PC-9 (cell line): ENCODE measurements around the gene C12orf54. TPM values are rescaled to one million over a fixed set of nuclear protein-coding genes. Genes with fewer than 3 reads are reported as not detected.
"Not testable (repeated sequence)": the region's sequence is repeated elsewhere in the genome, so short reads cannot be mapped to it uniquely, and the experiment has no call there.

Experiments
- BruUV-seq: library from RNA; stranded (reverse); fragments of 400-500 nt; replicated peaks from 2 replicates; lab custom pipeline; 2021; lab: Mats Ljungman, UMichigan
- CTCF ChIA-PET: fragments of 300-600 bp; sonication (Branson Sonifier 250); formaldehyde crosslinking; loops from one replicate; lab custom pipeline; 2022; ENCODE audit warnings: antibody characterized with exemption; lab: Charles Lee
- POLR2A ChIA-PET: fragments of 300-600 bp; sonication (Branson Sonifier 250); formaldehyde crosslinking; loops from one replicate; lab custom pipeline; 2022; ENCODE audit warnings: antibody characterized with exemption; ENCODE audit not compliant: unreplicated experiment; lab: Charles Lee
- DNase-seq, 2 experiments: peaks; one replicate each; pipeline versions ENCODE4 v3.0.0 to v3.0.0-alpha.2; 2015 to 2022; ENCODE audit warnings: mixed read lengths in 1 of 2
- H2AFZ ChIP-seq: fragments of 200-600 bp; sonication (generic); 2 replicates; pipeline ENCODE4 v1.8.1; 2017; ENCODE audit warnings: antibody characterized with exemption
- H3F3A ChIP-seq: fragments of 200-600 bp; sonication (generic); 2 replicates; pipeline ENCODE4 v1.8.1; 2017; ENCODE audit warnings: antibody characterized with exemption, mild to moderate bottlenecking, low read depth; ENCODE audit not compliant: insufficient read depth
- H3K27ac ChIP-seq: fragments of 200-600 bp; sonication (generic); 2 replicates; pipeline ENCODE4 v1.6.1; 2016; ENCODE audit warnings: mixed run types
- H3K27me3 ChIP-seq: fragments of 200-600 bp; sonication (generic); 2 replicates; pipeline ENCODE4 v1.6.1; 2016; ENCODE audit warnings: low read depth, mixed run types; ENCODE audit not compliant: insufficient read depth
- H3K36me3 ChIP-seq: fragments of 200-600 bp; sonication (generic); 2 replicates; pipeline ENCODE4 v1.6.1; 2016; ENCODE audit warnings: low read depth, mixed run types
- H3K4me1 ChIP-seq: fragments of 200-600 bp; sonication (generic); replicated peaks from 2 replicates; pipeline ENCODE4 v1.6.1; 2016; ENCODE audit warnings: mixed run types; ENCODE audit not compliant: insufficient read depth
- H3K4me2 ChIP-seq: fragments of 200-600 bp; sonication (generic); 2 replicates; pipeline ENCODE4 v1.6.1; 2017; ENCODE audit warnings: mixed run types
- H3K4me3 ChIP-seq: fragments of 200-600 bp; sonication (generic); 2 replicates; pipeline ENCODE4 v1.6.1; 2016; ENCODE audit warnings: mixed run types
- H3K79me2 ChIP-seq: fragments of 200-600 bp; sonication (generic); 2 replicates; pipeline ENCODE4 v1.6.1; 2017; ENCODE audit warnings: low read depth, mixed run types
- H3K9me2 ChIP-seq: fragments of 200-600 bp; sonication (generic); 2 replicates; pipeline ENCODE4 v1.8.1; 2017; ENCODE audit warnings: mild to moderate bottlenecking; ENCODE audit not compliant: insufficient read depth
- H3K9me3 ChIP-seq: fragments of 200-600 bp; sonication (generic); 2 replicates; pipeline ENCODE4 v1.8.1; 2016; ENCODE audit warnings: low read depth; ENCODE audit not compliant: insufficient read depth
- H4K20me1 ChIP-seq: fragments of 200-600 bp; sonication (generic); 2 replicates; pipeline ENCODE4 v1.8.1; 2017; ENCODE audit not compliant: insufficient read depth
- EZH2 ChIP-seq: fragments of 200-600 bp; sonication (generic); IDR thresholded peaks from 2 replicates; pipeline ENCODE4 v1.8.0; 2017; ENCODE audit warnings: antibody characterized with exemption, low read depth
- intact Hi-C: fragments of 100-400 bp; cut with micrococcal nuclease; formaldehyde crosslinking; loops from one replicate; pipeline ENCODE4 v1.10.0; 2022; ENCODE audit not compliant: unreplicated experiment
- total RNA-seq: library from RNA; stranded (reverse); gene quantifications from 2 replicates; pipeline ENCODE4 v1.2.3, GENCODE V29; 2021
- TF ChIP-seq, protein P1 (sequence below): fragments of 200-600 bp; sonication (generic); conservative IDR thresholded peaks from 2 replicates; pipeline ENCODE4 v1.6.1; 2017; ENCODE audit warnings: mixed run types, antibody characterized with exemption, mild to moderate bottlenecking, moderate library complexity

The C12orf54 gene
- total RNA-seq, 1 experiment from 2014 or later: not detected

- CTCF ChIA-PET: no interaction called here
These were observed 9.2 kb upstream of the C12orf54 start for GRCh38 chr12:48473061-48473460.

DNA sequence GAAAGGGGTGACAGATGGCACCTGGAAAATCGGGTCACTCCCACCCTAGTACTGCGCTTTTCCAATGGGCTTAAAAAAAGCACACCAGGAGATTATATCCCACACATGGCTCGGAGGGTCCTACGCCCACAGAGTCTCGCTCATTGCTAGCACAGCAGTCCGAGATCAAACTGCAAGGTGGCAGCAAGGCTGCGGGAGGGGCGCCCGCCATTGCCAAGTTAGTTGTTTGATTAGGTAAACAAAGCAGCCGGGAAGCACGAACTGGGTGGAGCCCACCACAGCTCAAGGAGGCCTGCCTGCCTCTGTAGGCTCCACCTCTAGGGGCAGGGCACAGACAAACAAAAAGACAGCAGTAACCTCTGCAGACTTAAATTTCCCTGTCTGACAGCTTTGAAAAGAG, 7.8 kb upstream of the C12orf54 start:
- H3K79me2 ChIP-seq, CTCF ChIA-PET, H4K20me1 ChIP-seq, H3K9me2 ChIP-seq, BruUV-seq, H3K4me3 ChIP-seq, H3K36me3 ChIP-seq, DNase-seq, H3K9me3 ChIP-seq, POLR2A ChIA-PET, intact Hi-C loops, H3K4me1 ChIP-seq, H2AFZ ChIP-seq, H3K27ac ChIP-seq, H3F3A ChIP-seq: not testable (repeated sequence)
- H3K4me2 ChIP-seq: peak overlapping the region; percentile 34; the same call in 1 of the 2 replicates
- peaks cover 28% of the 10 kb centered on the region for H3K27me3 ChIP-seq

More at GRCh38 chr12:48473061-48473460, 9.2 kb upstream of the C12orf54 start:
- Histone ChIP-seq H3F3A (no peaks in the 10 kb centered on the region), H3K4me2 (no peak overlapping the region), H3K36me3 (no peaks in the 10 kb centered on the region), H3K9me2 (no peaks in the 10 kb centered on the region), H4K20me1 (no peaks in the 10 kb centered on the region), H2AFZ (no peak overlapping the region), H3K27me3 (peaks cover 28% of the 10 kb centered on the region), H3K4me3 (no peak overlapping the region), H3K4me1 (no peaks in the 10 kb centered on the region), H3K27ac (no peak overlapping the region), H3K79me2 (no peaks in the 10 kb centered on the region), H3K9me3 (peaks cover 7% of the 10 kb centered on the region; the same call in 1 of the 2 replicates)
- POLR2A ChIA-PET: no interaction called here
- TF ChIP-seq EZH2: no peak
- TF ChIP-seq, protein P1, sequence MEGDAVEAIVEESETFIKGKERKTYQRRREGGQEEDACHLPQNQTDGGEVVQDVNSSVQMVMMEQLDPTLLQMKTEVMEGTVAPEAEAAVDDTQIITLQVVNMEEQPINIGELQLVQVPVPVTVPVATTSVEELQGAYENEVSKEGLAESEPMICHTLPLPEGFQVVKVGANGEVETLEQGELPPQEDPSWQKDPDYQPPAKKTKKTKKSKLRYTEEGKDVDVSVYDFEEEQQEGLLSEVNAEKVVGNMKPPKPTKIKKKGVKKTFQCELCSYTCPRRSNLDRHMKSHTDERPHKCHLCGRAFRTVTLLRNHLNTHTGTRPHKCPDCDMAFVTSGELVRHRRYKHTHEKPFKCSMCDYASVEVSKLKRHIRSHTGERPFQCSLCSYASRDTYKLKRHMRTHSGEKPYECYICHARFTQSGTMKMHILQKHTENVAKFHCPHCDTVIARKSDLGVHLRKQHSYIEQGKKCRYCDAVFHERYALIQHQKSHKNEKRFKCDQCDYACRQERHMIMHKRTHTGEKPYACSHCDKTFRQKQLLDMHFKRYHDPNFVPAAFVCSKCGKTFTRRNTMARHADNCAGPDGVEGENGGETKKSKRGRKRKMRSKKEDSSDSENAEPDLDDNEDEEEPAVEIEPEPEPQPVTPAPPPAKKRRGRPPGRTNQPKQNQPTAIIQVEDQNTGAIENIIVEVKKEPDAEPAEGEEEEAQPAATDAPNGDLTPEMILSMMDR: no peak
- intact Hi-C loops: no loop called here
- no TSS peak for BruUV-seq
- DNase-seq: no peak

- BruUV-seq: no TSS peak
- H2AFZ ChIP-seq: no peak overlapping the region
- H3K36me3 ChIP-seq: no peaks in the 10 kb centered on the region
- no peak overlapping the region for H3K4me3 ChIP-seq
- CTCF ChIA-PET: no interaction called here
- H3K79me2 ChIP-seq: no peaks in the 10 kb centered on the region
- H3F3A ChIP-seq: no peaks in the 10 kb centered on the region
- POLR2A ChIA-PET: no interaction called here
- H3K27me3 ChIP-seq: peaks cover 63% of the 10 kb centered on the region
- no peak overlapping the region for H3K27ac ChIP-seq
- no peak overlapping the region for H3K4me2 ChIP-seq
- no peak for DNase-seq
- intact Hi-C loops: no loop called here
- no peaks in the 10 kb centered on the region for H3K4me1 ChIP-seq
- TF ChIP-seq EZH2: no peak
- TF ChIP-seq, protein P1: no peak
- H3K9me3 ChIP-seq: no peaks in the 10 kb centered on the region
- no peaks in the 10 kb centered on the region for H3K9me2 ChIP-seq
- no peaks in the 10 kb centered on the region for H4K20me1 ChIP-seq
These were observed 632 bp downstream of the C12orf54 start for GRCh38 chr12:48482930-48483329.

DNA sequence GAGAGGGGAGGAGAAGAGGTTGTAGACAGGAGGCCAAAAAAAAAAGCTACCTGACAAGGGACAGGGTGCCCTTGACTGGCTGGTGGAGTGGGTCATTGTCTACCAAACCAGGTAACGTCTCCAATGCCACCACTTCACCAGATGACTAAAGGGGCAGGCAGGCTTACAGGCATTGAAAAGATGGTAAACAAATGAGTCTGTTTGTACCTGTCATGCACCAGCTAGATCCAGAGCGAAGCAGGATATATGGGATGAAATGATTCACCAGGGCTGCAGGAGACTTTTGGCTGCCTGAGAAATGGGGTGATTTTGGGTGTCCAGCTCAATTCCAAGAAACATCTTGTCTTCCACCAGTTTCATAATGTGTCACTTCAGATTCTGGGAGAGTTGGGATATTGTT, 4.0 kb downstream of the C12orf54 start:
- Histone ChIP-seq H3K4me2 (no peak overlapping the region), H3K4me1 (no peaks in the 10 kb centered on the region), H3K79me2 (no peaks in the 10 kb centered on the region), H2AFZ (no peak overlapping the region), H3K36me3 (no peaks in the 10 kb centered on the region), H3K9me3 (no peaks in the 10 kb centered on the region), H3K27ac (no peak overlapping the region), H3K4me3 (no peak overlapping the region), H3F3A (no peaks in the 10 kb centered on the region), H3K27me3 (peaks cover 69% of the 10 kb centered on the region), H3K9me2 (no peaks in the 10 kb centered on the region), H4K20me1 (no peaks in the 10 kb centered on the region)
- TF ChIP-seq, protein P1: no peak
- TF ChIP-seq EZH2: no peak
- no peak for DNase-seq
- no TSS peak for BruUV-seq
- POLR2A ChIA-PET: no interaction called here
- intact Hi-C loops: no loop called here
- CTCF ChIA-PET: no interaction called here
